Smooth muscle cell of the umbilical artery (primary cell): ENCODE results near the gene TNRC6A. TPM values are rescaled to one million over a fixed set of nuclear protein-coding genes. Genes with fewer than 3 reads are reported as not detected.

ENCODE experiments used
- total RNA-seq: library from RNA; depleted of rRNA; stranded (reverse); fragments of >200 nt; gene quantifications from 2 replicates; pipeline ENCODE4 v1.2.3, GENCODE V29; 2014

TNRC6A gene
- 22.3 and 34.0 TPM in 2 replicates for total RNA-seq

GRCh38 chr16:24729243-24729950 lies at the start of gene TNRC6A:
Gene TNRC6A, plus strand, starts transcription at chr16:24729651. Its CDS starts 191 bp downstream, at chr16:24729842.

GRCh38 chr16:24845726-24846547 lies 116.5 kb downstream of the TNRC6A start, which contains the start of gene SLC5A11:
Gene SLC5A11, plus strand, starts transcription at chr16:24845963. Its CDS starts 12,681 bp downstream, at chr16:24858644.

Other genes starting within 250 kb of the TNRC6A start
- 16.3 and 22.5 TPM in 2 replicates for gene RBBP6, start 190.1 kb upstream of the TNRC6A start, total RNA-seq
- gene SLC5A11, start 116.3 kb downstream of the TNRC6A start, total RNA-seq, result not detected in 2 replicates